OCI-LY1 (cell line): ENCODE data around the gene HAL.

Experiments used
- EZH2 ChIP-seq: fragments of 200-600 bp; sonication (generic), shearing (Covaris generic); IDR thresholded peaks from 2 replicates; pipeline ENCODE4 v1.8.0; 2017; ENCODE audit warnings: borderline replicate concordance, mixed run types, mild to moderate bottlenecking, antibody characterized with exemption, low read length, moderate library complexity, mixed read lengths
- TF ChIP-seq, protein P1 (sequence below): fragments of 200-600 bp; sonication (generic), shearing (Covaris generic); IDR thresholded peaks from 2 replicates; pipeline ENCODE4 v1.5.1; 2017; ENCODE audit warnings: mild to moderate bottlenecking, antibody characterized with exemption, low read length, moderate library complexity, mixed read lengths

- TF ChIP-seq, protein P1, sequence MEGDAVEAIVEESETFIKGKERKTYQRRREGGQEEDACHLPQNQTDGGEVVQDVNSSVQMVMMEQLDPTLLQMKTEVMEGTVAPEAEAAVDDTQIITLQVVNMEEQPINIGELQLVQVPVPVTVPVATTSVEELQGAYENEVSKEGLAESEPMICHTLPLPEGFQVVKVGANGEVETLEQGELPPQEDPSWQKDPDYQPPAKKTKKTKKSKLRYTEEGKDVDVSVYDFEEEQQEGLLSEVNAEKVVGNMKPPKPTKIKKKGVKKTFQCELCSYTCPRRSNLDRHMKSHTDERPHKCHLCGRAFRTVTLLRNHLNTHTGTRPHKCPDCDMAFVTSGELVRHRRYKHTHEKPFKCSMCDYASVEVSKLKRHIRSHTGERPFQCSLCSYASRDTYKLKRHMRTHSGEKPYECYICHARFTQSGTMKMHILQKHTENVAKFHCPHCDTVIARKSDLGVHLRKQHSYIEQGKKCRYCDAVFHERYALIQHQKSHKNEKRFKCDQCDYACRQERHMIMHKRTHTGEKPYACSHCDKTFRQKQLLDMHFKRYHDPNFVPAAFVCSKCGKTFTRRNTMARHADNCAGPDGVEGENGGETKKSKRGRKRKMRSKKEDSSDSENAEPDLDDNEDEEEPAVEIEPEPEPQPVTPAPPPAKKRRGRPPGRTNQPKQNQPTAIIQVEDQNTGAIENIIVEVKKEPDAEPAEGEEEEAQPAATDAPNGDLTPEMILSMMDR, result no peak
- TF ChIP-seq EZH2, result no peak
Observed at GRCh38 chr12:95960241-95960640, 35.9 kb downstream of the HAL start.
